ENCODE results near the gene IDH3G.

Gene IDH3G

DNA sequence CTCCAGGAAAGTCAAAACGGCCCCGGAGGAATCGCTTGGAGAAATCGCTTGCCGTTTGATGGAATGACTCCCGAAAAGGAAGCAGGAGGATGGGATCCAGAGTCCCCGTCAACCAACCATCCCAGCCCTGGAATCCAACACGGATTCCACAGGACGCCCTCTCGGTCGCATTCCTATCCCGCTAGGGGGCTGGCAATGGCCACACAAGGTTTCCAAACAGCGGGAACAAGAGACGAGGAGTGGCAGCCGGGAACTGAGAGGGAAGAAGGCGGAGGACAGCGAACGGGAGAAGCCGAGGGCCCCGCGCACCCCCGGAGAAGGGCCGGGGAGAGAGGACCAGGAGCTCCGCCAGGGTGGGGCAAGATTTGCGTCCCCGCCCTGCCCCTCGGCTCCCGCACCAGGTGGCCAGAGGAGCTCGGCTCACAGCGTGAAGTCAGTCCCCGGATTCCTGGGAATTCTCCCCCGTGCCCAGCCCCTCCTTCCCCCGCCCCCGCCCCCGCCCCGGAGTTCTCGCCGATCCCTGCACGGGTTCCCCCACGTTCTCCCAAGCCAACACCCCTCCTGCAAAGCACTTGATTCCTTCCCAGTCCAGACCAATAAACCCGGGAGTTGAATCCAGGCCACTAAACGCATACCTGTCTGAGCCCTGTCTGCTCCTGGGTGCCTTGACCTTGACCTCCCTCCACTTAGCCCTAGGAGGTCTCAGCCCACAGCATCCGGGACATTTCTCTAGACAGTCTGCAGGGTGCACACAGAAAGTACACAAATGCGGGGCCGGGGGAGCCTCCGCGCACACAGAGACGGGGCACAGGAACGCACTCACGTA lies 34.8 kb upstream of the IDH3G start:
- TF ChIP-seq, protein P1, sequence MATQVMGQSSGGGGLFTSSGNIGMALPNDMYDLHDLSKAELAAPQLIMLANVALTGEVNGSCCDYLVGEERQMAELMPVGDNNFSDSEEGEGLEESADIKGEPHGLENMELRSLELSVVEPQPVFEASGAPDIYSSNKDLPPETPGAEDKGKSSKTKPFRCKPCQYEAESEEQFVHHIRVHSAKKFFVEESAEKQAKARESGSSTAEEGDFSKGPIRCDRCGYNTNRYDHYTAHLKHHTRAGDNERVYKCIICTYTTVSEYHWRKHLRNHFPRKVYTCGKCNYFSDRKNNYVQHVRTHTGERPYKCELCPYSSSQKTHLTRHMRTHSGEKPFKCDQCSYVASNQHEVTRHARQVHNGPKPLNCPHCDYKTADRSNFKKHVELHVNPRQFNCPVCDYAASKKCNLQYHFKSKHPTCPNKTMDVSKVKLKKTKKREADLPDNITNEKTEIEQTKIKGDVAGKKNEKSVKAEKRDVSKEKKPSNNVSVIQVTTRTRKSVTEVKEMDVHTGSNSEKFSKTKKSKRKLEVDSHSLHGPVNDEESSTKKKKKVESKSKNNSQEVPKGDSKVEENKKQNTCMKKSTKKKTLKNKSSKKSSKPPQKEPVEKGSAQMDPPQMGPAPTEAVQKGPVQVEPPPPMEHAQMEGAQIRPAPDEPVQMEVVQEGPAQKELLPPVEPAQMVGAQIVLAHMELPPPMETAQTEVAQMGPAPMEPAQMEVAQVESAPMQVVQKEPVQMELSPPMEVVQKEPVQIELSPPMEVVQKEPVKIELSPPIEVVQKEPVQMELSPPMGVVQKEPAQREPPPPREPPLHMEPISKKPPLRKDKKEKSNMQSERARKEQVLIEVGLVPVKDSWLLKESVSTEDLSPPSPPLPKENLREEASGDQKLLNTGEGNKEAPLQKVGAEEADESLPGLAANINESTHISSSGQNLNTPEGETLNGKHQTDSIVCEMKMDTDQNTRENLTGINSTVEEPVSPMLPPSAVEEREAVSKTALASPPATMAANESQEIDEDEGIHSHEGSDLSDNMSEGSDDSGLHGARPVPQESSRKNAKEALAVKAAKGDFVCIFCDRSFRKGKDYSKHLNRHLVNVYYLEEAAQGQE (IDR thresholded peaks at IDR 0.05; ENCODE audit: low read depth): no peak
- no peak for TF ChIP-seq ZBTB7A (IDR thresholded peaks at IDR 0.05; ENCODE audit: low read depth)
- no peak for TF ChIP-seq CEBPB (IDR thresholded peaks at IDR 0.05)
- TF ChIP-seq TEAD4 (IDR thresholded peaks at IDR 0.05): peak; percentile 17; the same call in 1 of the 2 replicates
- TF ChIP-seq TCF12 (IDR thresholded peaks at IDR 0.05; ENCODE audit: low read depth): no peak

DNA sequence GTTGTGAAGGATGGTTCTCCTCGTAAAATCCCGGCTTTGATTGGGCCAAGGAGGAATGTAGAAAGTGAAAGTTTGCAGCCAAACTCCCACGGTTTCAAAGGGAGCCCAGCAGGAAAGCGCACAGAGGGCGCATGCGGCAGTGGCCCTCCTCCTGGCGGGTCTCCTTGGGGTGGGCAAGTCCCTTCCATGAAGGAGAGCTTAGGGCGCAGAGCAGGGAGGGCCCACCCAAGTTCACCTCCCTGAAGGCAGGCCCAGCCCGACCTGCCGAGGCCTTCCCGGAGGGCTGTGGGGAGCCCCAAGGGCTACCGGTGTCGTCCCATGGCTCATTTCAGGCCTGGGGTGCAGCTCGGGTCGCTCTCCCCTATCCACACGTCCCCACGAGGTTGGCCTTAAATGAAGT lies 34.1 kb upstream of the IDH3G start:
- TF ChIP-seq CREB1 (IDR thresholded peaks at IDR 0.05; ENCODE audit: low read depth) (no peak), TAF1 (IDR thresholded peaks at IDR 0.05; ENCODE audit: low read depth) (no peak)

DNA sequence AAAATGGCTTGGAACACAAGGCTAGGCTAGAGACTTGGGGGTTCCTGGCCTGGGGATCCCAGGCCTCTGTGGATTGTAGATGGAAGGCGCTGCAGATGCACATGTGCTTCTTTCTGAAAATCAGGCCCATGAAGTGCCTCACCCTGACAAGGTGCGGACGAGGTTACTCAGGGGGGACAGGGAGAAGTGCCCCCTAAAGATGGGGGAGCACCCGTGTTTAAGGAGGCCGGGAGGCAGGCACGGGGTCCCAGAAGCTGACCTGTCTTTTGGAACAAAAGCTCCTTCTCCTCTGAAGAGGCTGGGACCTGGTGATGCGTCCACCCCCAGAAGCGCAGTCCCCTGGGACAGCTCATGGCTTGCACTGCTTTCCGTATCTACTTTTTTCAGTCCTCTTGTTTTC lies 33.7 kb upstream of the IDH3G start:
- TF ChIP-seq YY1 (IDR thresholded peaks at IDR 0.05; ENCODE audit: low read depth): no peak
- no peak for TF ChIP-seq TEAD4 (IDR thresholded peaks at IDR 0.05)
- TF ChIP-seq TCF12 (IDR thresholded peaks at IDR 0.05; ENCODE audit: low read depth): no peak
- no peak for TF ChIP-seq EP300 (IDR thresholded peaks at IDR 0.05; ENCODE audit: borderline replicate concordance)
- no peak for TF ChIP-seq TAF1 (IDR thresholded peaks at IDR 0.05; ENCODE audit: low read depth)
- no peak for TF ChIP-seq CREB1 (IDR thresholded peaks at IDR 0.05; ENCODE audit: low read depth)
- TF ChIP-seq CEBPB (IDR thresholded peaks at IDR 0.05): no peak
- no peak for TF ChIP-seq NFIC (IDR thresholded peaks at IDR 0.05)
- TF ChIP-seq, protein P1 (IDR thresholded peaks at IDR 0.05; ENCODE audit: low read depth): no peak
- TF ChIP-seq, protein P2, sequence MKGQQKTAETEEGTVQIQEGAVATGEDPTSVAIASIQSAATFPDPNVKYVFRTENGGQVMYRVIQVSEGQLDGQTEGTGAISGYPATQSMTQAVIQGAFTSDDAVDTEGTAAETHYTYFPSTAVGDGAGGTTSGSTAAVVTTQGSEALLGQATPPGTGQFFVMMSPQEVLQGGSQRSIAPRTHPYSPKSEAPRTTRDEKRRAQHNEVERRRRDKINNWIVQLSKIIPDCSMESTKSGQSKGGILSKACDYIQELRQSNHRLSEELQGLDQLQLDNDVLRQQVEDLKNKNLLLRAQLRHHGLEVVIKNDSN (IDR thresholded peaks at IDR 0.05): no peak
- TF ChIP-seq EGR1 (IDR thresholded peaks at IDR 0.05): no peak
- TF ChIP-seq, protein P3, sequence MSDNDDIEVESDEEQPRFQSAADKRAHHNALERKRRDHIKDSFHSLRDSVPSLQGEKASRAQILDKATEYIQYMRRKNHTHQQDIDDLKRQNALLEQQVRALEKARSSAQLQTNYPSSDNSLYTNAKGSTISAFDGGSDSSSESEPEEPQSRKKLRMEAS (IDR thresholded peaks at IDR 0.05): no peak

DNA sequence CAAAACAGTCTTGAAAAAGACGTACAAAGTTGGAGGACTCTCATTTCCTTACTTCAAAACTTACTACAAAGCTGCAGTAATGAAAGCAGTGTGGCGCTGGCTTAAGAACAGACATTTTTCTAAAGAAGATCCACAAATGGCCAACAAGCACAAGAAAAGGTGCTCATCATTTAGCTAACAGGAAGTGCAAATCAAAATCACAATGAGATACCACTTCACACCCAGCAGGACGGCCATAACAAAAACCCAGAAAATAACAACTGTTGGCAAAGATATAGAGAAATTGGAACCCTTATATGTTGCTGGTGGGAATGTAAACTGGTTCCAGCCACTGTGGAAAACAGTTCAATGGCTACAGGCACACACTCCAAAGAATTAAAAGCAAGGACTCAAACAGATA lies 32.8 kb upstream of the IDH3G start:
- TF ChIP-seq, protein P3 (IDR thresholded peaks at IDR 0.05): no peak
- no peak for TF ChIP-seq EGR1 (IDR thresholded peaks at IDR 0.05)
- no peak for TF ChIP-seq TAF1 (IDR thresholded peaks at IDR 0.05; ENCODE audit: low read depth)
- no peak for TF ChIP-seq TCF12 (IDR thresholded peaks at IDR 0.05; ENCODE audit: low read depth)
- TF ChIP-seq RAD21 (IDR thresholded peaks at IDR 0.05; ENCODE audit: low read depth): no peak
- TF ChIP-seq EP300 (IDR thresholded peaks at IDR 0.05; ENCODE audit: borderline replicate concordance): no peak

DNA sequence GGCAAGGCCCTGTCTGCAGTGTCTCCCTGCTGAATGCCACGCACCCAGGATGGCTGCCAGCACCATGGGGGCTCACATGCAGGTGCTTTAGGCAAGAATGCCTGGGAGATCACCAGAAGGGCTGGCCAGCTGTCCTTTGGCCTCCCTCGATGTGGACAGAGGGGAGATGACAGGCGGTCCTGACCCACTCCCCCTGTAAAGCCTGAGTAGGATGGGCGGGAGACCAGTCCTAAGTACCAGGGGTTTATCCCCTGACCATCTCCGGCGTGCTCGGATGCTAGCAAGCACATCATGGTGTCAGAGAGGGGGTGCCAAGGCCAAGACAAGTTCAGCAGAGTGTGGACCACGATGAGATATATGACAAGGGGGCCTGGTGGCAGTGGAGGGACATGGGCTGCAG lies 30.9 kb upstream of the IDH3G start:
- TF ChIP-seq EGR1 (IDR thresholded peaks at IDR 0.05) (no peak), TCF12 (IDR thresholded peaks at IDR 0.05; ENCODE audit: low read depth) (no peak), EP300 (IDR thresholded peaks at IDR 0.05; ENCODE audit: borderline replicate concordance) (no peak), CEBPB (IDR thresholded peaks at IDR 0.05) (no peak)
- TF ChIP-seq, protein P3 (IDR thresholded peaks at IDR 0.05): no peak
- TF ChIP-seq, protein P2 (IDR thresholded peaks at IDR 0.05): no peak

DNA sequence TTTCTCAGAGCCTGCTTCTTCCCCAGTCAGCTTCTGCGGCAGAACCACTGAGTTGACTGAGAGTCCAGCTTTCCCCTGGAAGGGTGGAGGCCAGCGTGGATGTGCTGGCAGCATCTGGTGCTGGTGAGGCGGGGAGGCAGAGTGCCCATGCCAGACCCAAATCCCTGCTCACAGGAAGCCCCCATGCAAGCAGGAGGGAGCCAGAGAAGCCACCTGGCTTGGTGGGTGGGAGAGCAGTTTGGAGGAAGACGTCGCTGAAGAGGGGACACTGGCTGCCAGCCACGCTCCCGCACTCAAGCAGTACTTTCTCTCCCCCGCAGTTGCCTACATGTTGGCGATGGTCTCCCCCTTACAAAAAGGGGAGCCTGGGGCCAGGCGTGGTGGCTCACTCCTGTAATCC lies 30.2 kb upstream of the IDH3G start:
- TF ChIP-seq FOXM1 (IDR thresholded peaks at IDR 0.05; ENCODE audit: borderline replicate concordance, low read depth): no peak

DNA sequence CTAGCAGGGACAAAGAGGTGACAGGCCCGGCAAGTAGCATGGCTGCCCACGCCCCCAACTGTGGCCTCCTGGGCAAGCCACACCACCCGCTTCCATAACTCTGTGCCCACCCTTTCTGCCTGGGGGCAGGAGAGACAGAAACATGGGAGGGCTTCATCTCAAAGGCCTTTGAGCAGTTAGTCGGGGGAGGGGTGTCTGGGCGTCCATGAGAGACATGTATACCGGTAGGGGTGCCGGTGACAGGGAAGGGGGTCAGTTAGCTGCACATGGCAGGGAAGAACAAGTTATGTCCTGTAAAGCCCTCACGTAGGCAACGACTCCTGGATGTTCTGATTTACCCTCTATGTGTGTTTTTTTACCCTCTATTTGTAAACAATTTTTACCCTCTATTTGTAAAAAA lies 26.9 kb upstream of the IDH3G start:
- no peak for TF ChIP-seq TCF12 (IDR thresholded peaks at IDR 0.05; ENCODE audit: low read depth)

Data from Ishikawa (cell line).